NB4 (cell line): ENCODE results near the gene PLEKHF1.
A peak's percentile ranks its signal among the peaks of the same experiment; 100 is the strongest.

Source experiments
- DNase-seq: peaks from one replicate; pipeline ENCODE4 v3.0.0; 2010; ENCODE audit warnings: low read depth
- H3K4me3 ChIP-seq: one replicate; pipeline ENCODE4 v1.5.1; 2011; ENCODE audit warnings: mild to moderate bottlenecking, low read depth, low read length, moderate library complexity
- CTCF ChIP-seq: IDR thresholded peaks from one replicate; pipeline ENCODE4 v1.5.1; 2012; ENCODE audit warnings: low read depth, low read length
- MAX ChIP-seq: IDR thresholded peaks from 2 replicates; pipeline ENCODE4 v1.6.1; 2011; ENCODE audit warnings: low read depth, low read length
- MYC ChIP-seq: IDR thresholded peaks from 2 replicates; pipeline ENCODE4 v1.6.1; 2011; ENCODE audit warnings: low read depth, low read length
- POLR2A ChIP-seq: IDR thresholded peaks from 2 replicates; pipeline ENCODE4 v1.6.1; 2011; ENCODE audit warnings: mild to moderate bottlenecking; ENCODE audit not compliant: insufficient read length; ENCODE audit errors: extremely low read depth

Gene PLEKHF1

GRCh38 chr19:29640231-29640630 lies 25.0 kb upstream of the PLEKHF1 start:
- TF ChIP-seq CTCF: no peak
- no peak overlapping the region for H3K4me3 ChIP-seq
- no peak for DNase-seq

GRCh38 chr19:29641597-29641996 lies 23.7 kb upstream of the PLEKHF1 start:
- no peak for TF ChIP-seq MYC
- no peak for TF ChIP-seq MAX
- no peak for TF ChIP-seq POLR2A
- no peak for TF ChIP-seq CTCF
- no peak for DNase-seq
- no peak overlapping the region for H3K4me3 ChIP-seq

GRCh38 chr19:29643361-29643935 lies 21.8 kb upstream of the PLEKHF1 start:
- H3K4me3 ChIP-seq: no peak overlapping the region
- TF ChIP-seq MYC (no peak), MAX (no peak), CTCF (no peak), POLR2A (no peak)
- DNase-seq: no peak

- no peak for DNase-seq
- no peak overlapping the region for H3K4me3 ChIP-seq
- TF ChIP-seq MAX: no peak
- no peak for TF ChIP-seq MYC
- no peak for TF ChIP-seq POLR2A
- TF ChIP-seq CTCF: no peak
These were observed 21.1 kb upstream of the PLEKHF1 start for GRCh38 chr19:29644210-29644609.

- DNase-seq: no peak
- TF ChIP-seq POLR2A (no peak), MYC (no peak), MAX (no peak), CTCF (no peak)
- no peak overlapping the region for H3K4me3 ChIP-seq
These were observed 19.8 kb upstream of the PLEKHF1 start for GRCh38 chr19:29645491-29645867.

GRCh38 chr19:29645911-29646310 lies 19.4 kb upstream of the PLEKHF1 start:
- H3K4me3 ChIP-seq: peak overlapping the region; percentile 9
- peak; percentile 49 for DNase-seq
- TF ChIP-seq POLR2A (no peak), CTCF (no peak), MYC (no peak), MAX (no peak)
